Measurements from ENCODE around the gene YY1AP1. TPM values are rescaled to one million over a fixed set of nuclear protein-coding genes. Genes with fewer than 3 reads are reported as not detected.
"Not testable (repeated sequence)": the region's sequence is repeated elsewhere in the genome, so short reads cannot be mapped to it uniquely, and the experiment has no call there.

The YY1AP1 gene
- total RNA-seq, 4 donors from 2014 or later = 84.0 to 198 (median 92.1) TPM

GRCh38 chr1:155680531-155680930, 8.0 kb downstream of the YY1AP1 start:
- TF ChIP-seq EP300 (IDR thresholded peaks at IDR 0.05; ENCODE audit: low read depth) (no peak), POLR2AphosphoS5 (IDR thresholded peaks at IDR 0.05) (no peak)

GRCh38 chr1:155678992-155679391, 9.6 kb downstream of the YY1AP1 start:
- H3K4me1 ChIP-seq; DNase-seq; H3K27me3 ChIP-seq; H3K4me3 ChIP-seq; in situ Hi-C loops (cut with MboI; ENCODE audit: low pct_ligation_motif_present in 1 of 4, low pct_unique_long_range_greater_than_20kb in 1 of 4, low sequenced_read_pairs in 3 of 4); H3K27ac ChIP-seq; intact Hi-C loops (cut with DNase I; ENCODE audit: low total_unique reads); H3K9me3 ChIP-seq: not testable (repeated sequence)
- H3K36me3 ChIP-seq = peaks cover 0 to 50% (median 24%) of the 10 kb centered on the region in 4 donors
- 97% methylated on average over 1 of the region's 1 CpG; no CpG with 5 or more reads in 1 of the 2 donors for WGBS, 2 donors (ENCODE audit: low coverage in 1 of 2)

More at GRCh38 chr1:155680531-155680930, 8.0 kb downstream of the YY1AP1 start:
- Histone ChIP-seq H3K4me3 (no peak overlapping the region), H3K9me3 (no peaks in the 10 kb centered on the region), H3K27me3 (no peaks in the 10 kb centered on the region), H3K36me3 (peaks cover 0 to 35% (median 16%) of the 10 kb centered on the region in 4 donors), H3K4me1 (peaks cover 3 to 14% (median 13%) of the 10 kb centered on the region in 4 donors), H3K27ac (no peak overlapping the region)
- in situ Hi-C loops (cut with MboI; ENCODE audit: low pct_ligation_motif_present in 1 of 4, low pct_unique_long_range_greater_than_20kb in 1 of 4, low sequenced_read_pairs in 3 of 4) (no loop called here), intact Hi-C loops (cut with DNase I; ENCODE audit: low total_unique reads) (no loop called here)
- WGBS, 2 donors (ENCODE audit: low coverage in 1 of 2) = 89 to 95% methylated on average over 5 to 6 of the region's 6 CpGs
- DNase-seq = no peak

- peaks cover 0 to 56% (median 27%) of the 10 kb centered on the region in 4 donors for H3K36me3 ChIP-seq
- in situ Hi-C loops (cut with MboI; ENCODE audit: low pct_ligation_motif_present in 1 of 4, low pct_unique_long_range_greater_than_20kb in 1 of 4, low sequenced_read_pairs in 3 of 4) (no loop called here), intact Hi-C loops (cut with DNase I; ENCODE audit: low total_unique reads) (no loop called here)
- H3K4me3 ChIP-seq = no peak overlapping the region
- H3K9me3 ChIP-seq = no peaks in the 10 kb centered on the region
- DNase-seq = no peak
- no peaks in the 10 kb centered on the region for H3K27me3 ChIP-seq
- TF ChIP-seq POLR2AphosphoS5 (IDR thresholded peaks at IDR 0.05) (no peak), CTCF (IDR thresholded peaks at IDR 0.05) (no peak), POLR2A (IDR thresholded peaks at IDR 0.05) (no peak), EP300 (IDR thresholded peaks at IDR 0.05; ENCODE audit: low read depth) (no peak)
- H3K4me1 ChIP-seq = no peaks in the 10 kb centered on the region
- H3K27ac ChIP-seq = no peak overlapping the region
- WGBS, 2 donors (ENCODE audit: low coverage in 1 of 2) = 72 to 74% methylated on average over 4 of the region's 4 CpGs
Observed at GRCh38 chr1:155678027-155678426, 10.5 kb downstream of the YY1AP1 start.

GRCh38 chr1:155673003-155673402, 15.6 kb downstream of the YY1AP1 start:
- WGBS, 2 donors (ENCODE audit: low coverage in 1 of 2) = 90 to 100% methylated on average over 1 to 6 of the region's 6 CpGs
- in situ Hi-C loops (cut with MboI; ENCODE audit: low pct_ligation_motif_present in 1 of 4, low pct_unique_long_range_greater_than_20kb in 1 of 4, low sequenced_read_pairs in 3 of 4) = no loop called here

GRCh38 chr1:155671750-155672149, 16.8 kb downstream of the YY1AP1 start:
- no peak overlapping the region for H3K4me3 ChIP-seq
- TF ChIP-seq POLR2AphosphoS5 (IDR thresholded peaks at IDR 0.05) (no peak), POLR2A (IDR thresholded peaks at IDR 0.05) (no peak), CTCF (IDR thresholded peaks at IDR 0.05) (no peak), EP300 (IDR thresholded peaks at IDR 0.05; ENCODE audit: low read depth) (no peak)
- peaks cover 0 to 8% (median 4%) of the 10 kb centered on the region in 4 donors for H3K4me1 ChIP-seq
- intact Hi-C loops (cut with DNase I; ENCODE audit: low total_unique reads) = no loop called here
- no peaks in the 10 kb centered on the region for H3K9me3 ChIP-seq
- no peaks in the 10 kb centered on the region for H3K27me3 ChIP-seq
- in situ Hi-C loops (cut with MboI; ENCODE audit: low pct_ligation_motif_present in 1 of 4, low pct_unique_long_range_greater_than_20kb in 1 of 4, low sequenced_read_pairs in 3 of 4) = no loop called here
- peaks cover 0 to 86% (median 42%) of the 10 kb centered on the region in 4 donors for H3K36me3 ChIP-seq
- no peak for DNase-seq
- H3K27ac ChIP-seq = no peak overlapping the region
- WGBS, 2 donors (ENCODE audit: low coverage in 1 of 2) = 91 to 92% methylated on average over 4 of the region's 4 CpGs

More at GRCh38 chr1:155673003-155673402, 15.6 kb downstream of the YY1AP1 start:
- no peaks in the 10 kb centered on the region for H3K27me3 ChIP-seq
- TF ChIP-seq POLR2A (IDR thresholded peaks at IDR 0.05) = no peak
- no peak for TF ChIP-seq EP300 (IDR thresholded peaks at IDR 0.05; ENCODE audit: low read depth)
- no peak for TF ChIP-seq CTCF (IDR thresholded peaks at IDR 0.05)
- no peak for TF ChIP-seq POLR2AphosphoS5 (IDR thresholded peaks at IDR 0.05)
- no peak for DNase-seq
- intact Hi-C loops (cut with DNase I; ENCODE audit: low total_unique reads) = no loop called here
- peaks cover 0 to 83% (median 40%) of the 10 kb centered on the region in 4 donors for H3K36me3 ChIP-seq
- H3K4me1 ChIP-seq = peaks cover 0 to 8% (median 4%) of the 10 kb centered on the region in 4 donors
- no peak overlapping the region for H3K4me3 ChIP-seq
- no peaks in the 10 kb centered on the region for H3K9me3 ChIP-seq
- no peak overlapping the region for H3K27ac ChIP-seq
